T47D (cell line): Measurements from ENCODE around the gene MARCKS.
"Not testable (repeated sequence)": the region's sequence is repeated elsewhere in the genome, so short reads cannot be mapped to it uniquely, and the experiment has no call there.

Source experiments
- DNase-seq, 2 experiments: peaks; one replicate each; pipeline versions ENCODE4 v3.0.0 to v3.0.0-alpha.2; 2011 to 2012; ENCODE audit warnings: low read depth in 1 of 2, low spot score in 1 of 2
- JUND ChIP-seq: IDR thresholded peaks from 2 replicates; pipeline ENCODE4 v1.6.1; 2012; ENCODE audit warnings: low read depth
- in situ Hi-C: cut with HindIII; loops from 2 replicates; pipeline ENCODE4 v1.10.0; 2016; ENCODE audit warnings: low sequenced_read_pairs, low pct_unique_long_range_greater_than_20kb

Gene MARCKS

GRCh38 chr6:113908801-113909200, 51.7 kb downstream of the MARCKS start:
- in situ Hi-C loops = no loop called here
- no peak for DNase-seq
- TF ChIP-seq JUND = no peak

GRCh38 chr6:113909224-113909856, 52.2 kb downstream of the MARCKS start:
- in situ Hi-C loops = no loop called here
- no peak for TF ChIP-seq JUND
- peak; percentile 4 to 45 for DNase-seq

- in situ Hi-C loops, DNase-seq: not testable (repeated sequence)
These were observed 53.1 kb downstream of the MARCKS start for GRCh38 chr6:113910285-113910684.
